HG03108 (cell line): ENCODE data around the gene REM2.

ENCODE experiments used
- ATAC-seq: cut with Tn5 transposase; IDR thresholded peaks from one replicate; pipeline ENCODE4 v1.9.1; 2021; ENCODE audit warnings: moderate library complexity; ENCODE audit not compliant: unreplicated experiment

Gene REM2

GRCh38 chr14:22926316-22926715, 43.3 kb downstream of the REM2 start:
- ATAC-seq = no peak

- ATAC-seq = no peak
These were observed 45.4 kb downstream of the REM2 start for GRCh38 chr14:22928237-22929103.

GRCh38 chr14:22929104-22929960, 46.3 kb downstream of the REM2 start, which contains the start of gene PRMT5:
TSS of gene PRMT5 (minus strand) at chr14:22929376. CDS start at chr14:22929361, 15 bp downstream.
- peak; percentile 93 for ATAC-seq

GRCh38 chr14:22929961-22930364, 46.9 kb downstream of the REM2 start:
- ATAC-seq = no peak

GRCh38 chr14:22932146-22932545, 49.1 kb downstream of the REM2 start:
- no peak for ATAC-seq

- ATAC-seq = no peak
These were observed 52.1 kb downstream of the REM2 start for GRCh38 chr14:22935156-22935555.
